ENCODE measurements around the gene DLEC1.

The DLEC1 gene

GRCh38 chr3:38163841-38164642, 125.0 kb downstream of the DLEC1 start:
- DNase-seq = no peak

GRCh38 chr3:38164643-38164951, 125.6 kb downstream of the DLEC1 start:
- DNase-seq = no peak

GRCh38 chr3:38164952-38165721, 126.1 kb downstream of the DLEC1 start, which contains the start of gene OXSR1:
Gene OXSR1, plus strand, starts transcription at chr3:38165537. Its CDS starts 340 bp downstream, at chr3:38165877.
- DNase-seq = peak; percentile 97

- no peak for DNase-seq
Measured at GRCh38 chr3:38165722-38166387, 126.8 kb downstream of the DLEC1 start.

- DNase-seq = no peak
Measured at GRCh38 chr3:38167591-38167990, 128.6 kb downstream of the DLEC1 start.

GRCh38 chr3:38168151-38169026, 129.4 kb downstream of the DLEC1 start:
- DNase-seq = no peak

GRCh38 chr3:38169027-38169317, 130.0 kb downstream of the DLEC1 start:
- no peak for DNase-seq

- no peak for DNase-seq
Measured at GRCh38 chr3:38170722-38171121, 131.7 kb downstream of the DLEC1 start.

- no peak for DNase-seq
Measured at GRCh38 chr3:38171622-38172021, 132.6 kb downstream of the DLEC1 start.
